HG03135 (cell line): ENCODE results near the gene RPS6KA5.
"Not testable (repeated sequence)": the region's sequence is repeated elsewhere in the genome, so short reads cannot be mapped to it uniquely, and the experiment has no call there.

ENCODE experiments used
- ATAC-seq: cut with Tn5 transposase; IDR thresholded peaks from one replicate; pipeline ENCODE4 v1.9.1; 2021; ENCODE audit warnings: mild to moderate bottlenecking, moderate library complexity; ENCODE audit not compliant: unreplicated experiment

The RPS6KA5 gene

GRCh38 chr14:90883782-90884181 is 176.7 kb downstream of the RPS6KA5 start:
- no peak for ATAC-seq

- no peak for ATAC-seq
Observed at GRCh38 chr14:90883197-90883596, 177.2 kb downstream of the RPS6KA5 start.

GRCh38 chr14:90880282-90880681 is 180.2 kb downstream of the RPS6KA5 start:
- no peak for ATAC-seq

- ATAC-seq: no peak
Observed at GRCh38 chr14:90874599-90874998, 185.8 kb downstream of the RPS6KA5 start.

GRCh38 chr14:90871605-90872233 is 188.7 kb downstream of the RPS6KA5 start:
- ATAC-seq: no peak

- ATAC-seq: no peak
Observed at GRCh38 chr14:90870950-90871604, 189.4 kb downstream of the RPS6KA5 start.

- ATAC-seq: no peak
Observed at GRCh38 chr14:90867501-90867900, 192.9 kb downstream of the RPS6KA5 start.

- ATAC-seq: no peak
Observed at GRCh38 chr14:90866833-90867232, 193.6 kb downstream of the RPS6KA5 start.

- ATAC-seq: no peak
Observed at GRCh38 chr14:90864741-90865140, 195.7 kb downstream of the RPS6KA5 start.

GRCh38 chr14:90858511-90858910 is 201.9 kb downstream of the RPS6KA5 start:
- no peak for ATAC-seq

- ATAC-seq: no peak
Observed at GRCh38 chr14:90857866-90858265, 202.6 kb downstream of the RPS6KA5 start.

GRCh38 chr14:90856115-90856514 is 204.3 kb downstream of the RPS6KA5 start:
- ATAC-seq: not testable (repeated sequence)

- ATAC-seq: no peak
Observed at GRCh38 chr14:90853116-90853515, 207.3 kb downstream of the RPS6KA5 start.

GRCh38 chr14:90851327-90852036 is 209.0 kb downstream of the RPS6KA5 start:
- ATAC-seq: no peak

- no peak for ATAC-seq
Observed at GRCh38 chr14:90850487-90850886, 210.0 kb downstream of the RPS6KA5 start.

- ATAC-seq: no peak
Observed at GRCh38 chr14:90849787-90850444, 210.5 kb downstream of the RPS6KA5 start.

- ATAC-seq: no peak
Observed at GRCh38 chr14:90848944-90849731, 211.3 kb downstream of the RPS6KA5 start.

GRCh38 chr14:90846511-90846910 is 213.9 kb downstream of the RPS6KA5 start:
- no peak for ATAC-seq

GRCh38 chr14:90844321-90844720 is 216.1 kb downstream of the RPS6KA5 start:
- no peak for ATAC-seq

- no peak for ATAC-seq
Observed at GRCh38 chr14:90842726-90843125, 217.7 kb downstream of the RPS6KA5 start.

- ATAC-seq: not testable (repeated sequence)
Observed at GRCh38 chr14:90840667-90841066, 219.8 kb downstream of the RPS6KA5 start.
